GM12874 (cell line): ENCODE data around the gene UBE2QL1.

Source experiments
- CTCF ChIP-seq: IDR thresholded peaks from 2 replicates; pipeline ENCODE4 v1.5.1; 2011; ENCODE audit warnings: low read depth, mild to moderate bottlenecking, control low read depth, low read length, moderate library complexity; ENCODE audit not compliant: insufficient read depth

Gene UBE2QL1

GRCh38 chr5:6490246-6490645, 41.6 kb downstream of the UBE2QL1 start:
- no peak for TF ChIP-seq CTCF

GRCh38 chr5:6490693-6491092, 42.0 kb downstream of the UBE2QL1 start:
- no peak for TF ChIP-seq CTCF

- no peak for TF ChIP-seq CTCF
Measured at GRCh38 chr5:6491196-6491918, 42.7 kb downstream of the UBE2QL1 start.

GRCh38 chr5:6491919-6492290, 43.2 kb downstream of the UBE2QL1 start:
- TF ChIP-seq CTCF: no peak

- no peak for TF ChIP-seq CTCF
Measured at GRCh38 chr5:6492934-6493333, 44.3 kb downstream of the UBE2QL1 start.

GRCh38 chr5:6493681-6494454, 45.2 kb downstream of the UBE2QL1 start:
- no peak for TF ChIP-seq CTCF

- no peak for TF ChIP-seq CTCF
Measured at GRCh38 chr5:6494939-6495338, 46.3 kb downstream of the UBE2QL1 start.
